MM.1S (cell line): ENCODE data around the gene RIPOR1.
A peak's percentile ranks its signal among the peaks of the same experiment; 100 is the strongest.

Experiments
- DNase-seq: peaks from one replicate; pipeline ENCODE4 v3.0.0-alpha.2; 2015
- H2AFZ ChIP-seq: fragments of 300-600 bp; sonication (generic); 2 replicates; pipeline ENCODE4 v1.6.0; 2016; ENCODE audit warnings: antibody characterized with exemption, low read length
- H3F3A ChIP-seq: fragments of 300-600 bp; sonication (generic); 2 replicates; pipeline ENCODE4 v1.6.1; 2016; ENCODE audit warnings: mild to moderate bottlenecking, antibody characterized with exemption, low read length, moderate library complexity, mixed read lengths; ENCODE audit not compliant: insufficient read depth
- H3K27ac ChIP-seq: fragments of 300-600 bp; sonication (generic); 2 replicates; pipeline ENCODE4 v1.5.1; 2016; ENCODE audit warnings: mild to moderate bottlenecking, low read length
- H3K27me3 ChIP-seq: fragments of 300-600 bp; sonication (generic); replicated peaks from 2 replicates; pipeline ENCODE4 v1.6.0; 2016; ENCODE audit warnings: low read length; ENCODE audit not compliant: insufficient read depth
- H3K36me3 ChIP-seq: fragments of 300-600 bp; sonication (generic); replicated peaks from 2 replicates; pipeline ENCODE4 v1.6.1; 2016; ENCODE audit warnings: mild to moderate bottlenecking, low read length, mixed read lengths; ENCODE audit not compliant: insufficient read depth
- H3K4me1 ChIP-seq: fragments of 300-600 bp; sonication (generic); 2 replicates; pipeline ENCODE4 v1.6.1; 2016; ENCODE audit warnings: low read length, mixed read lengths
- H3K4me2 ChIP-seq: fragments of 300-600 bp; sonication (generic); 2 replicates; pipeline ENCODE4 v1.6.0; 2016; ENCODE audit warnings: low read depth, low read length
- H3K4me3 ChIP-seq: fragments of 300-600 bp; sonication (generic); 2 replicates; pipeline ENCODE4 v1.5.1; 2016; ENCODE audit warnings: low read length, mixed read lengths
- H3K79me2 ChIP-seq: fragments of 300-600 bp; sonication (generic); 2 replicates; pipeline ENCODE4 v1.6.1; 2016; ENCODE audit warnings: mixed run types, low read length, mixed read lengths
- H3K9ac ChIP-seq: fragments of 300-600 bp; sonication (generic); 2 replicates; pipeline ENCODE4 v1.6.1; 2016; ENCODE audit warnings: low read length, mixed read lengths
- H3K9me2 ChIP-seq: fragments of 300-600 bp; sonication (generic); replicated peaks from 2 replicates; pipeline ENCODE4 v1.6.1; 2016; ENCODE audit warnings: mild to moderate bottlenecking, low read length, mixed read lengths; ENCODE audit not compliant: insufficient read depth
- H3K9me3 ChIP-seq: fragments of 300-600 bp; sonication (generic); replicated peaks from 2 replicates; pipeline ENCODE4 v1.6.1; 2016; ENCODE audit warnings: mild to moderate bottlenecking, low read length, mixed read lengths; ENCODE audit not compliant: insufficient read depth
- H4K20me1 ChIP-seq: fragments of 300-600 bp; sonication (generic); 2 replicates; pipeline ENCODE4 v1.6.1; 2016; ENCODE audit warnings: mild to moderate bottlenecking, low read length, moderate library complexity, mixed read lengths; ENCODE audit not compliant: insufficient read depth
- EZH2 ChIP-seq: fragments of 300-600 bp; sonication (generic); optimal IDR thresholded peaks from 2 replicates; pipeline ENCODE3; 2017; ENCODE audit warnings: low read depth, mild to moderate bottlenecking, antibody characterized with exemption, low read length, mixed read lengths
- EZH2phosphoT487 ChIP-seq: fragments of 300-600 bp; sonication (generic); IDR thresholded peaks from 2 replicates; pipeline ENCODE4 v1.6.1; 2018; ENCODE audit warnings: antibody characterized with exemption, low read length
- TF ChIP-seq, protein P1 (sequence below): fragments of 300-600 bp; sonication (generic); IDR thresholded peaks from 2 replicates; pipeline ENCODE4 v1.5.1; 2016; ENCODE audit warnings: antibody characterized with exemption, low read length, mixed read lengths

The RIPOR1 gene

DNA sequence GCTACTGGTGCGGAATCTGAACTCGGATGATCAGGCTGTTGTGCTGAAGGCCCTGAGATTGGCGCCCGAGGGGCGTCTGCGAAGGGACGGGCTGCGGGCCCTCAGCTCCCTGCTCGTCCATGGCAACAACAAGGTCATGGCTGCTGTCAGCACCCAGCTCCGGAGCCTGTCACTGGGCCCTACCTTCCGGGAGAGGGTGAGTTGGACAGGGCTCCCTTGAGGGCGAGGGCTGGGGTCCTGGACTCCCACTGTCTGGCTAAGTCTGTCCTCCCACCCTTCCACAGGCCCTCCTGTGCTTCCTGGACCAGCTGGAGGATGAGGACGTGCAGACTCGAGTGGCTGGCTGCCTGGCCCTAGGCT lies 17.0 kb downstream of the RIPOR1 start:
- TF ChIP-seq EZH2 (no peak), EZH2phosphoT487 (no peak)
- TF ChIP-seq, protein P1, sequence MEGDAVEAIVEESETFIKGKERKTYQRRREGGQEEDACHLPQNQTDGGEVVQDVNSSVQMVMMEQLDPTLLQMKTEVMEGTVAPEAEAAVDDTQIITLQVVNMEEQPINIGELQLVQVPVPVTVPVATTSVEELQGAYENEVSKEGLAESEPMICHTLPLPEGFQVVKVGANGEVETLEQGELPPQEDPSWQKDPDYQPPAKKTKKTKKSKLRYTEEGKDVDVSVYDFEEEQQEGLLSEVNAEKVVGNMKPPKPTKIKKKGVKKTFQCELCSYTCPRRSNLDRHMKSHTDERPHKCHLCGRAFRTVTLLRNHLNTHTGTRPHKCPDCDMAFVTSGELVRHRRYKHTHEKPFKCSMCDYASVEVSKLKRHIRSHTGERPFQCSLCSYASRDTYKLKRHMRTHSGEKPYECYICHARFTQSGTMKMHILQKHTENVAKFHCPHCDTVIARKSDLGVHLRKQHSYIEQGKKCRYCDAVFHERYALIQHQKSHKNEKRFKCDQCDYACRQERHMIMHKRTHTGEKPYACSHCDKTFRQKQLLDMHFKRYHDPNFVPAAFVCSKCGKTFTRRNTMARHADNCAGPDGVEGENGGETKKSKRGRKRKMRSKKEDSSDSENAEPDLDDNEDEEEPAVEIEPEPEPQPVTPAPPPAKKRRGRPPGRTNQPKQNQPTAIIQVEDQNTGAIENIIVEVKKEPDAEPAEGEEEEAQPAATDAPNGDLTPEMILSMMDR = no peak
- DNase-seq = no peak
- H2AFZ ChIP-seq = no peak overlapping the region
- H3K79me2 ChIP-seq = peaks cover 57% of the 10 kb centered on the region
- H3K36me3 ChIP-seq = no peaks in the 10 kb centered on the region
- no peaks in the 10 kb centered on the region for H3K9me2 ChIP-seq
- peak overlapping the region; percentile 40; the same call in 1 of the 2 replicates for H3K4me2 ChIP-seq
- no peaks in the 10 kb centered on the region for H3K27me3 ChIP-seq
- H3K9me3 ChIP-seq = no peaks in the 10 kb centered on the region
- H3K9ac ChIP-seq = no peak overlapping the region
- peaks cover 82% of the 10 kb centered on the region for H3K4me1 ChIP-seq
- H3F3A ChIP-seq = peaks cover 41% of the 10 kb centered on the region
- H4K20me1 ChIP-seq = no peaks in the 10 kb centered on the region
- no peak overlapping the region for H3K4me3 ChIP-seq
- H3K27ac ChIP-seq = peak overlapping the region; percentile 62; the same call in 1 of the 2 replicates

DNA sequence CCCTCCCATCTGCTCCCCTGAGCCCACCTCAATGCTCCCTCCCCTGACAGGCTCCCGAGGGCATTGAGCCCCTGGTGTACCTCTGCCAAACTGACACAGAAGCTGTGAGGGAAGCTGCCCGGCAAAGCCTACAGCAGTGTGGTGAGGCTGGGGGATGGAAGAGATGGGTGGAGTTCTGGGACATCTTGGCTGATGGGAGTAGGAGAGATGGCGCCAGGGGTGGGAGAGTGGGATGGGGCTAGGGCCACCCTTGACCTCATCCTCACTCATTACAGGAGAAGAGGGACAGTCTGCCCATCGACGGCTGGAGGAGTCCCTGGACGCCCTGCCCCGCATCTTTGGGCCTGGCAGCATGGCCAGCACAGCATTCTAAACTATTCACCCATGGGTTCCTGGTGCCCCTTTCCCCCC lies 17.5 kb downstream of the RIPOR1 start:
- H3K9ac ChIP-seq = no peak overlapping the region
- H3K27me3 ChIP-seq = no peaks in the 10 kb centered on the region
- no peaks in the 10 kb centered on the region for H4K20me1 ChIP-seq
- no peak overlapping the region for H3K4me3 ChIP-seq
- no peak overlapping the region for H2AFZ ChIP-seq
- H3K9me3 ChIP-seq = no peaks in the 10 kb centered on the region
- H3K4me2 ChIP-seq = peak overlapping the region; percentile 94; the same call in 1 of the 2 replicates
- H3K27ac ChIP-seq = peak overlapping the region; percentile 98; the same call in 1 of the 2 replicates
- TF ChIP-seq EZH2 (no peak), EZH2phosphoT487 (no peak)
- TF ChIP-seq, protein P1 = no peak
- H3K4me1 ChIP-seq = peaks cover 86% of the 10 kb centered on the region
- H3K79me2 ChIP-seq = peaks cover 61% of the 10 kb centered on the region
- peaks cover 41% of the 10 kb centered on the region for H3F3A ChIP-seq
- DNase-seq = no peak
- H3K36me3 ChIP-seq = no peaks in the 10 kb centered on the region
- no peaks in the 10 kb centered on the region for H3K9me2 ChIP-seq

DNA sequence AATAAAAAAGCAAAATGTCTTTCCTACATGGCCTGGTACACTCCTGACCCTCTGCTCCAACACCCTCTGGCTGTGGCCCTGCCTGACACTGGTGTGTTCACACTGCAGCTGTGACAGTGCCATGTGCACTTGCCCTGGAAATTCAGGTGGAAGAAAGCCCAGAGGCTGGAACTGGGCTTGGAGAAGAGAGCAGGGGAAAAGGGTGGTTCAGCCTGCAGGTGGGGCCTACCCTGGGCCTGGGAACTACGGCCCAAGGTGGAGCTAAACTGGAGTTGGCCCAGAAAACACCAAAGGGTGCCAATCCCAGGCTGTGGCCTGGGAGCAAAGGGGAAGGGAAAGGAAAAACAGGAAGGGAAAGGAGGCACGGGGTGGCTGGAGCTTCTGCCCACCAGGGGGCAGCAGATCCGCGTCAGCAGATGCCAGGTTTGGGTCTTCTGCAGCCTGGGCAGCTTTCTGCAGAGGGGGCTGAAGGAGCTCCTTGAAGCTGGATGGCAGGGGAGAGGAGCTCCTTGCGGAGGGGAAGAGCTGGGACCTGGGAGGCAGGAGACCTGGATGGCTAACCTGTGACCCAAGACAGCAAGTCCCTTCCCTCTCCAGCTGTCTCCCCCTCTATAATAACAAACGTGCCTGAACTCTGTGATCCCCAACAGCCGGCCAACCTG lies 18.3 kb downstream of the RIPOR1 start:
- Histone ChIP-seq H2AFZ (no peak overlapping the region), H3F3A (peaks cover 48% of the 10 kb centered on the region), H3K36me3 (no peaks in the 10 kb centered on the region), H3K9me2 (no peaks in the 10 kb centered on the region), H3K9me3 (no peaks in the 10 kb centered on the region), H3K4me2 (peak overlapping the region; percentile 94), H4K20me1 (no peaks in the 10 kb centered on the region), H3K27me3 (no peaks in the 10 kb centered on the region), H3K9ac (peak overlapping the region; percentile 72), H3K4me1 (peaks cover 93% of the 10 kb centered on the region), H3K27ac (peak overlapping the region; percentile 98), H3K79me2 (peaks cover 68% of the 10 kb centered on the region), H3K4me3 (peak overlapping the region; percentile 61)
- DNase-seq = peak; percentile 78
- TF ChIP-seq, protein P1 = peak; percentile 95
- TF ChIP-seq EZH2phosphoT487 = no peak
